HG03457 (cell line): Measurements from ENCODE around the gene NPAS3.

Experiments
- ATAC-seq: cut with Tn5 transposase; IDR thresholded peaks from one replicate; pipeline ENCODE4 v1.9.1; 2021; ENCODE audit warnings: moderate number of reproducible peaks; ENCODE audit not compliant: unreplicated experiment

The NPAS3 gene

GRCh38 chr14:33307691-33308251, 369.1 kb downstream of the NPAS3 start:
- ATAC-seq, result no peak

- ATAC-seq, result no peak
Observed at GRCh38 chr14:33309106-33309505, 370.4 kb downstream of the NPAS3 start.

- ATAC-seq, result no peak
Observed at GRCh38 chr14:33315217-33315616, 376.5 kb downstream of the NPAS3 start.

- ATAC-seq, result no peak
Observed at GRCh38 chr14:33315721-33316120, 377.0 kb downstream of the NPAS3 start.

- ATAC-seq, result no peak
Observed at GRCh38 chr14:33317675-33318074, 379.0 kb downstream of the NPAS3 start.

GRCh38 chr14:33323979-33324378, 385.3 kb downstream of the NPAS3 start:
- ATAC-seq, result no peak

GRCh38 chr14:33331176-33331949, 392.7 kb downstream of the NPAS3 start:
- no peak for ATAC-seq

GRCh38 chr14:33332497-33332896, 393.8 kb downstream of the NPAS3 start:
- no peak for ATAC-seq

- ATAC-seq, result no peak
Observed at GRCh38 chr14:33335366-33335765, 396.7 kb downstream of the NPAS3 start.

- no peak for ATAC-seq
Observed at GRCh38 chr14:33342299-33342974, 403.8 kb downstream of the NPAS3 start.

- no peak for ATAC-seq
Observed at GRCh38 chr14:33343016-33343415, 404.3 kb downstream of the NPAS3 start.

GRCh38 chr14:33347796-33348195, 409.1 kb downstream of the NPAS3 start:
- ATAC-seq, result no peak

- no peak for ATAC-seq
Observed at GRCh38 chr14:33348510-33348909, 409.8 kb downstream of the NPAS3 start.

GRCh38 chr14:33349871-33350270, 411.2 kb downstream of the NPAS3 start:
- ATAC-seq, result no peak

- ATAC-seq, result no peak
Observed at GRCh38 chr14:33350366-33350990, 411.8 kb downstream of the NPAS3 start.

- ATAC-seq, result no peak
Observed at GRCh38 chr14:33352821-33353220, 414.1 kb downstream of the NPAS3 start.

GRCh38 chr14:33356181-33356580, 417.5 kb downstream of the NPAS3 start:
- ATAC-seq, result no peak

- ATAC-seq, result no peak
Observed at GRCh38 chr14:33357225-33358010, 418.7 kb downstream of the NPAS3 start.

GRCh38 chr14:33359288-33359881, 420.7 kb downstream of the NPAS3 start:
- ATAC-seq, result no peak

GRCh38 chr14:33362934-33363333, 424.3 kb downstream of the NPAS3 start:
- no peak for ATAC-seq
